Smooth muscle cell (in vitro differentiated cells): ENCODE measurements around the gene FBN2. TPM values are rescaled to one million over a fixed set of nuclear protein-coding genes. Genes with fewer than 3 reads are reported as not detected.

Source experiments
- DNase-seq: peaks from one replicate; lab custom pipeline; 2025; ENCODE audit not compliant: unreplicated experiment; lab: John Stamatoyannopoulos, UW
- H2AFZ ChIP-seq: fragments of 200-600 bp; sonication (generic); 2 replicates; pipeline ENCODE4 v1.6.0; 2016; ENCODE audit warnings: antibody characterized with exemption, low read depth, mild to moderate bottlenecking
- H3F3A ChIP-seq: fragments of 200-600 bp; sonication (generic); 2 replicates; pipeline ENCODE4 v1.6.0; 2017; ENCODE audit warnings: antibody characterized with exemption, low read depth
- H3K27ac ChIP-seq: fragments of 200-600 bp; sonication (generic); 2 replicates; pipeline ENCODE4 v1.5.1; 2016; ENCODE audit warnings: low read depth, mild to moderate bottlenecking
- H3K27me3 ChIP-seq: fragments of 200-600 bp; sonication (generic); 2 replicates; pipeline ENCODE4 v1.6.1; 2016; ENCODE audit warnings: low read depth, mild to moderate bottlenecking
- H3K36me3 ChIP-seq: fragments of 200-600 bp; sonication (generic); 2 replicates; pipeline ENCODE4 v1.5.1; 2016; ENCODE audit warnings: low read depth
- H3K4me1 ChIP-seq: fragments of 200-600 bp; sonication (generic); 2 replicates; pipeline ENCODE4 v1.5.1; 2016; ENCODE audit warnings: low read depth
- H3K4me2 ChIP-seq: fragments of 200-600 bp; sonication (generic); 2 replicates; pipeline ENCODE4 v1.6.0; 2016; ENCODE audit warnings: mild to moderate bottlenecking
- H3K4me3 ChIP-seq: fragments of 200-600 bp; sonication (generic); 2 replicates; pipeline ENCODE4 v1.5.1; 2016; ENCODE audit warnings: mild to moderate bottlenecking
- H3K79me2 ChIP-seq: fragments of 200-600 bp; sonication (generic); 2 replicates; pipeline ENCODE4 v1.6.0; 2016; ENCODE audit warnings: low read depth, mild to moderate bottlenecking
- H3K9ac ChIP-seq: fragments of 200-600 bp; sonication (generic); 2 replicates; pipeline ENCODE4 v1.6.0; 2016; ENCODE audit warnings: low read depth
- H3K9me3 ChIP-seq: fragments of 200-600 bp; sonication (generic); replicated peaks from 2 replicates; pipeline ENCODE4 v1.5.1; 2016; ENCODE audit warnings: low read depth
- H4K20me1 ChIP-seq: fragments of 200-600 bp; sonication (generic); 2 replicates; pipeline ENCODE4 v1.6.0; 2016; ENCODE audit warnings: low read depth
- WGBS: methylation state at CpG from one replicate; pipeline ENCODE4 v1.1.7; 2016; ENCODE audit warnings: low lambda C conversion rate; 5-methylcytosine and 5-hydroxymethylcytosine counted together
- polyA plus RNA-seq: library from polyadenylated mRNA; unstranded; fragments of >200 nt; fragmentation: Nextera tagmentation; extraction: Ambion mirVana; gene quantifications from 2 replicates; pipeline ENCODE4 v1.2.1, GENCODE V29; 2016
- total RNA-seq: library from RNA; depleted of rRNA; stranded (reverse); fragments of >200 nt; gene quantifications from 2 replicates; pipeline ENCODE4 v1.2.3, GENCODE V29; 2014
- TF ChIP-seq, protein P1 (sequence below): fragments of 200-600 bp; sonication (generic); IDR thresholded peaks from 2 replicates; pipeline ENCODE4 v1.5.1; 2017; ENCODE audit warnings: borderline replicate concordance, mild to moderate bottlenecking, antibody characterized with exemption; ENCODE audit not compliant: insufficient read depth, poor library complexity, severe bottlenecking

FBN2 gene
- total and polyA plus RNA-seq, 2 experiments from 2014 or later = 17.2 to 25.9 TPM

DNA sequence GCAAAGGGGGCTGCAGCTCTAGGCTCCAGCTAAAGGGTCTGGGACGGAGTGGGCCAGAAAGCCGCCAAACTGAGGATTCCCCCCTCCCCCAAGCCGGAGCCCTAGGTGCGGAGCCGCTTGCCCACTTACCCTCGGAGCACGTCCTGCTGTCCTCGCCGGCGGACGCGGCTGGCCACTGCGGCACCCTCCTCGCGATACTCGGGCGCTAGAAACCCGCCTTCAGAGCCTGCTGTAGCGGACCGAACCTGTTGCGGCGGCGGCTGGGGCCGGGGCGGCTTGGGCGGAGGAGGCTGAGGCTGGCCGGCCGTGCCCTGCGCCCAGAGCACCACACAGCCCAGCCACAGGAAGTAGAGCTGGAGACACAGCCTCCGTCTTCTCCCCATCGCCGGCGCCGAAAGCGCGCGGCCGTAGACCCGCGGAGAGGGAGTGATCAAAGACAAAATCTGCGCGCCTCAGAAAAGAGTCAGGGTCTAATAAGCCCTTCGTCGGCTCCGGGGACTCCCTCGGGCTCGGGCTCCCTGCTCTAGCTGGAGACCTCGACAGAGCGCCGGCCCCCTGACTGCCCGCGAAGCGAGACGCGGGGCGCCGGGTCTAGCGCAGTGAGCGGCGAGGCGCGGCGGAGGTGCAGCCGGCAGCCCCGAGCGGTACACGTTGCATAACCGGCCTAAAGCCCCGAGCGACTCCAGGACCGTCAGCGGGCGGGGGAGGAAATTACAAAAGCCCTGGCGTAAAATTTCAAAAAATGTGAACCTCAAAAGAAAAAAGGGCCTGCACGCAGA lies 635 bp downstream of the FBN2 start:
- TF ChIP-seq, protein P1, sequence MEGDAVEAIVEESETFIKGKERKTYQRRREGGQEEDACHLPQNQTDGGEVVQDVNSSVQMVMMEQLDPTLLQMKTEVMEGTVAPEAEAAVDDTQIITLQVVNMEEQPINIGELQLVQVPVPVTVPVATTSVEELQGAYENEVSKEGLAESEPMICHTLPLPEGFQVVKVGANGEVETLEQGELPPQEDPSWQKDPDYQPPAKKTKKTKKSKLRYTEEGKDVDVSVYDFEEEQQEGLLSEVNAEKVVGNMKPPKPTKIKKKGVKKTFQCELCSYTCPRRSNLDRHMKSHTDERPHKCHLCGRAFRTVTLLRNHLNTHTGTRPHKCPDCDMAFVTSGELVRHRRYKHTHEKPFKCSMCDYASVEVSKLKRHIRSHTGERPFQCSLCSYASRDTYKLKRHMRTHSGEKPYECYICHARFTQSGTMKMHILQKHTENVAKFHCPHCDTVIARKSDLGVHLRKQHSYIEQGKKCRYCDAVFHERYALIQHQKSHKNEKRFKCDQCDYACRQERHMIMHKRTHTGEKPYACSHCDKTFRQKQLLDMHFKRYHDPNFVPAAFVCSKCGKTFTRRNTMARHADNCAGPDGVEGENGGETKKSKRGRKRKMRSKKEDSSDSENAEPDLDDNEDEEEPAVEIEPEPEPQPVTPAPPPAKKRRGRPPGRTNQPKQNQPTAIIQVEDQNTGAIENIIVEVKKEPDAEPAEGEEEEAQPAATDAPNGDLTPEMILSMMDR = no peak
- Histone ChIP-seq H4K20me1 (no peaks in the 10 kb centered on the region), H3K4me1 (peaks cover 8% of the 10 kb centered on the region), H3F3A (peaks cover 17% of the 10 kb centered on the region), H3K4me3 (peak overlapping the region; percentile 90), H3K9me3 (no peaks in the 10 kb centered on the region), H3K27ac (no peak overlapping the region), H3K4me2 (peak overlapping the region; percentile 99), H2AFZ (peak overlapping the region; percentile 99), H3K79me2 (peaks cover 6% of the 10 kb centered on the region), H3K36me3 (no peaks in the 10 kb centered on the region), H3K9ac (peak overlapping the region; percentile 23), H3K27me3 (peaks cover 7% of the 10 kb centered on the region)
- under 1% methylated on average over 62 of the region's 75 CpGs for WGBS
- no peak for DNase-seq

DNA sequence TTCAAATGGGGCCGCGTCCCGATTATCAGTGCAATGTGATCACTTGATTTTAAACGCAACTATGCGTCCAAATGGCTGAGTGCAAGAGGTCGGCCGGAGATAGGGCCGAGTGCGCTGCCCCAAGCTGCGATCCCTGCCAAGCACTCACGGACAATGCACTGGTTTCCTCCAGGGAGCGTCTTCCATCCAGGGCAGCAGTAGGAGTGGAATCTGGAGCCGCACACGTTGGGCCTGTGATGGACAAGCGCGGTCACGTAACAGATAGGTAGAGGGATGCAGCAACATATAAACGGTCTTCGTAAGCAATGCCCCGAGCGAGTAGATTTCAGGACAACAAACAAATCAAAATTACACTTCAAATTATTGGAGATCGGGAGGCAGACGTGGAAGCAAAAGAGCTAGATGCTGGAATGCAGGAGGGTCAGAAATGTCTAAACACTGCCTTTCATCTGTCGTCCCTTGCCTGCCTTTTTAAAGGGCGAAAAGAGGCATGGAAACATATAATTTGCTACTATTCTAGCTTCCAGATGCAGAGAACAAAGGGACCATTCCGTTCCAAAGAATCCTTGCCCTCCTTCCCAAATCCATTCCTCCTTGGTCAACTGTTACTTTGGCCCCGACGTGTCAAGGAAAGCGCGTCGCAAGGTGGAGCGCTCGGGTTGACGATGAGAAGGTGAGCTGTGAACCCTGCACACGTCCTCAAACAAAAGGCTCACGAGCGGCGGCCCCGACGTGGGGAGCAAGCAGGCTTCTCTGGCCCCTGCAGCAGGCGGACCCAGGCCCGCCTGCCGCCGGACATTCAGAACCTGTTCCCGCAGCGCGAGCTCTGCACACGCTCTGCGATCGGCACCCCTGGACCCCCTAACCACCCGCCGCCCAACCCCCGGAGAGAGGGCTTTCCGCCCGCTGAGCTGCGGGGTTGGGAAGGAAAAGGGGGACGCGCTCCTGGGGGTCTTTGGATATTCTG lies 1.5 kb downstream of the FBN2 start:
- 9% methylated on average over 57 of the region's 58 CpGs for WGBS

DNA sequence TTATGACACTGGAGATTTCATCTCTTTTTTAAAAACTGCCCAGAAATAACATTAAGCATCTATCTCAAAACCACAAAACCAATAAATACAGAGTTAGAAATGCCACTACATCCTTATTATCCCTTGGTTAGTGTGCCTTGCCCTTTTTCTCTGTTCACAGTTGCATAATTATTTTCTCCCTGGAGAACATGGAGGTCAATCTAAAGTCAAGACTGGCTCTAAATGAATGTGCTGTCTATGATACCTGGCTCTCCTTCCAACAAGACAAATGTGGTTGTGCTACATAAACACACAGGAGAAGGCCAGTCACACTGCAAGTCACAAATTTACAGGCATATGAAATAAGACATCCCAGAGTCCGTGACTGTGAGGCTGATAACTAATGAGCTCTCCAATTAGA lies 2.8 kb downstream of the FBN2 start:
- Histone ChIP-seq H3F3A (peaks cover 12% of the 10 kb centered on the region), H3K9me3 (no peaks in the 10 kb centered on the region), H3K9ac (no peak overlapping the region), H3K27me3 (peaks cover 7% of the 10 kb centered on the region), H3K36me3 (no peaks in the 10 kb centered on the region), H2AFZ (no peak overlapping the region), H4K20me1 (no peaks in the 10 kb centered on the region), H3K27ac (no peak overlapping the region), H3K4me1 (peaks cover 8% of the 10 kb centered on the region), H3K4me3 (peak overlapping the region; percentile 90), H3K79me2 (peaks cover 6% of the 10 kb centered on the region), H3K4me2 (peak overlapping the region; percentile 8)
- WGBS = 70% methylated on average over 1 of the region's 1 CpG
- TF ChIP-seq, protein P1 = no peak
- DNase-seq = no peak

More for the DNA sequence above, 1.5 kb downstream of the FBN2 start:
- Histone ChIP-seq H3K27me3 (peaks cover 7% of the 10 kb centered on the region), H3K36me3 (no peaks in the 10 kb centered on the region), H3F3A (peaks cover 17% of the 10 kb centered on the region), H3K27ac (no peak overlapping the region), H3K4me1 (peaks cover 8% of the 10 kb centered on the region), H4K20me1 (no peaks in the 10 kb centered on the region), H3K4me2 (peak overlapping the region; percentile 99), H3K9ac (peak overlapping the region; percentile 23), H3K4me3 (peak overlapping the region; percentile 90), H3K9me3 (no peaks in the 10 kb centered on the region), H3K79me2 (peaks cover 6% of the 10 kb centered on the region), H2AFZ (peak overlapping the region; percentile 99)
- TF ChIP-seq, protein P1 = no peak
- DNase-seq = no peak
